DOHH2 (cell line): Measurements from ENCODE around the gene PCDH18.

Experiments used
- H3F3A ChIP-seq: fragments of 200-600 bp; sonication (generic), shearing (Covaris generic); 2 replicates; pipeline ENCODE4 v1.6.0; 2016; ENCODE audit warnings: antibody characterized with exemption, mild to moderate bottlenecking; ENCODE audit not compliant: control insufficient read depth, insufficient read depth
- H3K27ac ChIP-seq: fragments of 200-600 bp; sonication (generic); 2 replicates; pipeline ENCODE4 v1.5.1; 2014; ENCODE audit warnings: low read depth, mild to moderate bottlenecking, low read length, moderate library complexity
- H3K27me3 ChIP-seq: fragments of 200-600 bp; sonication (generic); 2 replicates; pipeline ENCODE4 v1.6.1; 2014; ENCODE audit warnings: mild to moderate bottlenecking, low read length, mixed read lengths; ENCODE audit not compliant: control insufficient read depth
- H3K36me3 ChIP-seq: fragments of 200-600 bp; sonication (generic); 2 replicates; pipeline ENCODE4 v1.6.1; 2014; ENCODE audit warnings: mild to moderate bottlenecking, low read length, moderate library complexity, mixed read lengths; ENCODE audit not compliant: control insufficient read depth
- H3K4me1 ChIP-seq: fragments of 200-600 bp; sonication (generic); 2 replicates; pipeline ENCODE4 v1.6.1; 2014; ENCODE audit warnings: mild to moderate bottlenecking, low read length, mixed read lengths; ENCODE audit not compliant: control insufficient read depth
- H3K4me2 ChIP-seq: fragments of 200-600 bp; sonication (generic); 2 replicates; pipeline ENCODE4 v1.6.0; 2014; ENCODE audit warnings: mild to moderate bottlenecking, low read length, moderate library complexity
- H3K4me3 ChIP-seq: fragments of 200-600 bp; sonication (generic); 2 replicates; pipeline ENCODE4 v1.5.1; 2014; ENCODE audit warnings: mild to moderate bottlenecking, low read length, mixed read lengths
- H3K79me2 ChIP-seq: fragments of 200-600 bp; sonication (generic); 2 replicates; pipeline ENCODE4 v1.6.1; 2014; ENCODE audit warnings: mild to moderate bottlenecking, low read length, mixed read lengths; ENCODE audit not compliant: control insufficient read depth
- H3K9me2 ChIP-seq: fragments of 200-600 bp; sonication (generic); replicated peaks from 2 replicates; pipeline ENCODE4 v1.6.1; 2014; ENCODE audit warnings: mild to moderate bottlenecking, low read length, mixed read lengths; ENCODE audit not compliant: control insufficient read depth
- H3K9me3 ChIP-seq: fragments of 200-600 bp; sonication (generic); 2 replicates; pipeline ENCODE4 v1.6.1; 2014; ENCODE audit warnings: antibody characterized with exemption, low read length, mixed read lengths; ENCODE audit not compliant: control insufficient read depth, insufficient read depth
- H4K20me1 ChIP-seq: fragments of 200-600 bp; sonication (generic); 2 replicates; pipeline ENCODE4 v1.6.0; 2014; ENCODE audit warnings: low read depth, mild to moderate bottlenecking, antibody characterized with exemption, low read length, moderate library complexity; ENCODE audit not compliant: control insufficient read depth, insufficient read depth
- EZH2phosphoT487 ChIP-seq: fragments of 200-600 bp; sonication (generic); IDR thresholded peaks from 2 replicates; pipeline ENCODE4 v1.6.1; 2017; ENCODE audit warnings: borderline replicate concordance, mild to moderate bottlenecking, antibody characterized with exemption, low read length, moderate library complexity, mixed read lengths
- TF ChIP-seq, protein P1 (sequence below): fragments of 200-600 bp; sonication (generic); IDR thresholded peaks from one replicate; pipeline ENCODE4 v1.5.1; 2014; ENCODE audit warnings: antibody characterized with exemption, mild to moderate bottlenecking, low read depth, low read length; ENCODE audit not compliant: poor library complexity, severe bottlenecking

Gene PCDH18

DNA sequence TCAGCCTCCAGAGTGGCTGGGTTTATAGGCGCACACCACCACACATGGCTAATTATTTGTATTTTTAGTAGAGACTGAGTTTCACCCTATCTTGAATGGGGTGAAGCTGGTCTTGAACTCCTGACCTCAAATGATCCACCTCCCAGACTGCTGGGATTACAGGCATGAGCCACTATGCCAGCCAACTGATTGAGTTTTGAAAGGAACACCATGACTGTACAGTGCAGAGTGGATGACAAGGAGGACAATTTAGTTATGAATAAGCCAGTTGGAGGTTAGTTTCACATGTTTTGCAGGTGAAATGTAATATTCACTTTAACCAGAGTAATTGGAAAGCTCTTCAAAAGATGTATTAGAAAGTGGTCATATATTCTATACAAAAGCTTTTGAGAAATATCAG lies 60.8 kb downstream of the PCDH18 start:
- Histone ChIP-seq H3K27ac (no peak overlapping the region), H3F3A (no peaks in the 10 kb centered on the region), H3K79me2 (no peaks in the 10 kb centered on the region), H3K4me3 (no peak overlapping the region), H3K4me2 (no peak overlapping the region), H3K4me1 (no peaks in the 10 kb centered on the region), H3K9me2 (no peaks in the 10 kb centered on the region), H3K36me3 (no peaks in the 10 kb centered on the region), H4K20me1 (no peaks in the 10 kb centered on the region), H3K9me3 (no peaks in the 10 kb centered on the region), H3K27me3 (no peaks in the 10 kb centered on the region)
- TF ChIP-seq EZH2phosphoT487: no peak
- TF ChIP-seq, protein P1, sequence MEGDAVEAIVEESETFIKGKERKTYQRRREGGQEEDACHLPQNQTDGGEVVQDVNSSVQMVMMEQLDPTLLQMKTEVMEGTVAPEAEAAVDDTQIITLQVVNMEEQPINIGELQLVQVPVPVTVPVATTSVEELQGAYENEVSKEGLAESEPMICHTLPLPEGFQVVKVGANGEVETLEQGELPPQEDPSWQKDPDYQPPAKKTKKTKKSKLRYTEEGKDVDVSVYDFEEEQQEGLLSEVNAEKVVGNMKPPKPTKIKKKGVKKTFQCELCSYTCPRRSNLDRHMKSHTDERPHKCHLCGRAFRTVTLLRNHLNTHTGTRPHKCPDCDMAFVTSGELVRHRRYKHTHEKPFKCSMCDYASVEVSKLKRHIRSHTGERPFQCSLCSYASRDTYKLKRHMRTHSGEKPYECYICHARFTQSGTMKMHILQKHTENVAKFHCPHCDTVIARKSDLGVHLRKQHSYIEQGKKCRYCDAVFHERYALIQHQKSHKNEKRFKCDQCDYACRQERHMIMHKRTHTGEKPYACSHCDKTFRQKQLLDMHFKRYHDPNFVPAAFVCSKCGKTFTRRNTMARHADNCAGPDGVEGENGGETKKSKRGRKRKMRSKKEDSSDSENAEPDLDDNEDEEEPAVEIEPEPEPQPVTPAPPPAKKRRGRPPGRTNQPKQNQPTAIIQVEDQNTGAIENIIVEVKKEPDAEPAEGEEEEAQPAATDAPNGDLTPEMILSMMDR: no peak

GRCh38 chr4:137470806-137471205 lies 61.5 kb downstream of the PCDH18 start:
- Histone ChIP-seq H3F3A (no peaks in the 10 kb centered on the region), H3K4me1 (no peaks in the 10 kb centered on the region), H4K20me1 (no peaks in the 10 kb centered on the region), H3K79me2 (no peaks in the 10 kb centered on the region), H3K9me2 (no peaks in the 10 kb centered on the region), H3K27me3 (no peaks in the 10 kb centered on the region), H3K4me3 (no peak overlapping the region), H3K36me3 (no peaks in the 10 kb centered on the region), H3K4me2 (no peak overlapping the region), H3K9me3 (no peaks in the 10 kb centered on the region), H3K27ac (no peak overlapping the region)
- no peak for TF ChIP-seq EZH2phosphoT487
- TF ChIP-seq, protein P1: no peak
